HepG2 (cell line): ENCODE measurements around the gene RABGEF1. TPM values are rescaled to one million over a fixed set of nuclear protein-coding genes. Genes with fewer than 3 reads are reported as not detected.
"Not testable (repeated sequence)": the region's sequence is repeated elsewhere in the genome, so short reads cannot be mapped to it uniquely, and the experiment has no call there.

ENCODE experiments used
- ATAC-seq: fragments of 200-7000 bp; cut with Tn5 transposase; 3 replicates; pipeline ENCODE4 v1.9.1; 2020; ENCODE audit warnings: mild to moderate bottlenecking, moderate library complexity
- BruUV-seq: library from RNA; stranded (reverse); fragments of 400-500 nt; replicated peaks from 2 replicates; lab custom pipeline; 2021; lab: Mats Ljungman, UMichigan
- CTCF ChIA-PET: fragments of 300-600 bp; formaldehyde crosslinking; extraction: SDS; loops from one replicate; lab custom pipeline; 2021; ENCODE audit warnings: low total read pairs, inconsistent platforms, low intra/inter-chr PET ratio; lab: Yijun Ruan, JAX
- POLR2A ChIA-PET: fragments of 350-600 bp; sonication (Branson Sonifier 250); formaldehyde crosslinking; loops from one replicate; lab custom pipeline; 2020; ENCODE audit warnings: antibody characterized with exemption, inconsistent platforms; lab: Yijun Ruan, JAX
- DNase-seq: peaks from one replicate; pipeline ENCODE4 v3.0.0-alpha.2; 2015; ENCODE audit warnings: low spot score
- FAIRE-seq: peaks from 3 replicates; lab custom pipeline; 2011; peaks lifted over from hg19 to GRCh38; lab: Jason Lieb, UNC
- H2AFZ ChIP-seq: one replicate; pipeline ENCODE4 v1.6.1; 2011; ENCODE audit warnings: low read length, inconsistent platforms
- H3K27ac ChIP-seq: fragments of 300-600 bp; 3 replicates; pipeline ENCODE4 v1.8.0; 2011; ENCODE audit warnings: mixed run types, mild to moderate bottlenecking, mixed read lengths, low read length, inconsistent platforms; ENCODE audit not compliant: insufficient read depth; ENCODE audit errors: extremely low read length
- H3K27me3 ChIP-seq, 2 experiments: fragments of 200-600 bp in 1 of 2; 2 replicates in 1 of 2; 3 replicates in 1 of 2; pipeline versions ENCODE4 v1.6.0 to v1.8.0; 2011; ENCODE audit warnings: low read length in 2 of 2, mild to moderate bottlenecking in 2 of 2, moderate library complexity in 2 of 2, inconsistent platforms in 1 of 2; ENCODE audit not compliant: insufficient read depth in 2 of 2, control insufficient read depth in 1 of 2
- H3K36me3 ChIP-seq, 2 experiments: fragments of 200-600 bp in 1 of 2; replicated peaks in 1 of 2; 2 replicates in 1 of 2; 3 replicates in 1 of 2; pipeline versions ENCODE4 v1.5.1 to v1.8.0; 2011; ENCODE audit warnings: low read length in 2 of 2, inconsistent platforms in 1 of 2; ENCODE audit not compliant: insufficient read depth in 2 of 2, control insufficient read depth in 1 of 2
- H3K4me1 ChIP-seq: 2 replicates; pipeline ENCODE4 v1.5.1; 2012; ENCODE audit warnings: low read length, inconsistent platforms; ENCODE audit not compliant: insufficient read depth
- H3K4me2 ChIP-seq: 2 replicates; pipeline ENCODE4 v1.6.0; 2011; ENCODE audit warnings: low read depth, low read length, inconsistent platforms
- H3K4me3 ChIP-seq, 3 experiments: fragments of 200-600 bp in 1 of 3; sonication (generic), shearing (Covaris generic) in 1 of 3; replicated peaks in 1 of 3; 2 replicates each; pipeline ENCODE4 v1.5.1; 2011 to 2016; ENCODE audit warnings: low read length in 3 of 3, inconsistent platforms in 2 of 3, low read depth in 2 of 3, mild to moderate bottlenecking in 2 of 3, control low read depth in 1 of 3, mixed read lengths in 1 of 3; ENCODE audit not compliant: insufficient read depth in 1 of 3
- H3K79me2 ChIP-seq: one replicate; pipeline ENCODE4 v1.6.1; 2011; ENCODE audit warnings: low read length, inconsistent platforms; ENCODE audit not compliant: insufficient read depth
- H3K9ac ChIP-seq: 2 replicates; pipeline ENCODE4 v1.6.0; 2011; ENCODE audit warnings: mild to moderate bottlenecking, low read depth, low read length, inconsistent platforms; ENCODE audit not compliant: insufficient read depth
- H3K9me3 ChIP-seq: 2 replicates; pipeline ENCODE4 v1.5.1; 2012; ENCODE audit warnings: mild to moderate bottlenecking, low read length
- H4K20me1 ChIP-seq: 2 replicates; pipeline ENCODE4 v1.6.0; 2011; ENCODE audit warnings: inconsistent platforms, mild to moderate bottlenecking, low read length, moderate library complexity; ENCODE audit not compliant: insufficient read depth
- ARID2 ChIP-seq: sonication (generic); formaldehyde crosslinking; IDR thresholded peaks from 2 replicates; pipeline ENCODE4 v1.8.1; 2022; ENCODE audit warnings: mild to moderate bottlenecking, missing genetic modification reagents, borderline replicate concordance
- HNF1A ChIP-seq, 2 experiments: sonication (generic) in 1 of 2; formaldehyde crosslinking in 1 of 2; IDR thresholded peaks; 2 replicates each; pipeline versions ENCODE4 v1.4.0 to v1.6.1; 2016 to 2020; ENCODE audit warnings: borderline replicate concordance in 1 of 2, low read depth in 1 of 2, mild to moderate bottlenecking in 1 of 2, missing genetic modification reagents in 1 of 2
- IKZF5 ChIP-seq: IDR thresholded peaks from 2 replicates; pipeline ENCODE4 v1.6.1; 2018; ENCODE audit warnings: missing genetic modification reagents, mild to moderate bottlenecking, missing compliant biosample characterization
- KAT8 ChIP-seq: IDR thresholded peaks from 2 replicates; pipeline ENCODE4 v1.6.1; 2016; ENCODE audit warnings: missing genetic modification reagents, missing compliant biosample characterization
- MIER3 ChIP-seq: IDR thresholded peaks from 2 replicates; pipeline ENCODE4 v1.6.1; 2016; ENCODE audit warnings: missing compliant biosample characterization, borderline replicate concordance
- NFKB2 ChIP-seq: sonication (generic); formaldehyde crosslinking; IDR thresholded peaks from 2 replicates; pipeline ENCODE4 v1.4.0; 2020; ENCODE audit warnings: missing genetic modification reagents, borderline replicate concordance
- PHF21A ChIP-seq: sonication (generic); formaldehyde crosslinking; IDR thresholded peaks from 2 replicates; pipeline ENCODE4 v1.5.0; 2020; ENCODE audit warnings: mild to moderate bottlenecking, missing genetic modification reagents
- POGZ ChIP-seq: sonication (generic); formaldehyde crosslinking; IDR thresholded peaks from 2 replicates; pipeline ENCODE4 v1.4.0; 2020; ENCODE audit warnings: mild to moderate bottlenecking, missing genetic modification reagents
- SOX5 ChIP-seq: IDR thresholded peaks from 2 replicates; pipeline ENCODE4 v1.6.1; 2016; ENCODE audit warnings: borderline replicate concordance
- ZNF17 ChIP-seq: sonication (generic); formaldehyde crosslinking; IDR thresholded peaks from 2 replicates; pipeline ENCODE4 v1.5.0; 2020; ENCODE audit warnings: mild to moderate bottlenecking, missing genetic modification reagents
- ZNF232 ChIP-seq: sonication (generic); formaldehyde crosslinking; IDR thresholded peaks from 2 replicates; pipeline ENCODE4 v1.4.0; 2020; ENCODE audit warnings: missing genetic modification reagents, borderline replicate concordance
- ZNF572 ChIP-seq: sonication (generic); formaldehyde crosslinking; IDR thresholded peaks from 2 replicates; pipeline ENCODE4 v1.5.1; 2020; ENCODE audit warnings: mild to moderate bottlenecking, missing genetic modification reagents
- ZNF574 ChIP-seq: sonication (generic); formaldehyde crosslinking; IDR thresholded peaks from 2 replicates; pipeline ENCODE4 v1.4.0; 2020; ENCODE audit warnings: missing genetic modification reagents
- ZNF83 ChIP-seq: sonication (generic); formaldehyde crosslinking; IDR thresholded peaks from 2 replicates; pipeline ENCODE4 v1.4.0; 2020; ENCODE audit warnings: missing genetic modification reagents, mild to moderate bottlenecking, borderline replicate concordance
- WGBS: methylation state at CpG from one replicate; pipeline ENCODE4 v1.1.6; 2017; ENCODE audit warnings: low lambda C conversion rate; 5-methylcytosine and 5-hydroxymethylcytosine counted together
- in situ Hi-C: cut with HindIII; loops from 2 replicates; pipeline ENCODE4 v1.10.0; 2017; ENCODE audit warnings: low pct_unique_long_range_greater_than_20kb; ENCODE audit not compliant: extremely low pct_ligation_motif_present
- intact Hi-C: fragments of 100-400 bp; cut with micrococcal nuclease; formaldehyde crosslinking; loops from one replicate; pipeline ENCODE4 v1.10.0; 2022; ENCODE audit not compliant: unreplicated experiment
- polyA plus RNA-seq, 8 experiments: library from polyadenylated mRNA; depleted of rRNA in 3 of 8; stranded (reverse) in 7 of 8; unstranded in 1 of 8; fragments of >200 nt; fragmentation: Illumina TruSeq in 4 of 8; extraction: Trizol in 4 of 8; gene quantifications; 2 replicates each; pipeline versions ENCODE4 v1.2.1 to v1.2.3, GENCODE V29; 2011 to 2016; ENCODE audit warnings: low read depth in 4 of 8, missing spikeins in 1 of 8, mixed read lengths in 1 of 8; ENCODE audit not compliant: insufficient read depth in 1 of 8
- total RNA-seq, 5 experiments: library from RNA; depleted of rRNA; stranded (reverse); fragments of >200 nt; fragmentation: Illumina TruSeq; extraction: Trizol; gene quantifications; 2 replicates each; pipeline ENCODE4 v1.2.3, GENCODE V29; 2016; ENCODE audit warnings: low read depth in 1 of 5

RABGEF1 gene
- total and polyA plus RNA-seq, 2 of the 13 experiments (the other 11 are each of a cell fraction or from before 2014, with no cell fraction given): 22.7 to 35.3 TPM

- TF ChIP-seq ARID2 (CRISPR knock-in tag) (no peak), ZNF17 (no peak), ZNF83 (CRISPR knock-in tag) (no peak), ZNF574 (CRISPR knock-in tag) (0 out of 2 replicates have a peak, but pooled peaks have one; percentile 29), NFKB2 (CRISPR knock-in tag) (no peak), KAT8 (no peak), ZNF232 (CRISPR knock-in tag) (no peak), ZNF572 (no peak)
Measured at GRCh38 chr7:66781408-66782090, 41.0 kb downstream of the RABGEF1 start (continued).

- Histone ChIP-seq H3K27ac (peak overlapping the region; percentile 93), H3K4me1 (peaks cover 72% of the 10 kb centered on the region), H3K4me2 (peak overlapping the region; percentile 90), H3K36me3 (peaks cover 6 to 25% of the 10 kb centered on the region in 2 experiments), H3K79me2 (peaks cover 28% of the 10 kb centered on the region)
- FAIRE-seq (peak; percentile 47), ATAC-seq (peak; percentile 95), DNase-seq (peak; percentile 87)
- in situ Hi-C loops, H4K20me1 ChIP-seq, H2AFZ ChIP-seq, BruUV-seq, H3K4me3 ChIP-seq, H3K27me3 ChIP-seq, H3K9me3 ChIP-seq, intact Hi-C loops, H3K9ac ChIP-seq: not testable (repeated sequence)
- POLR2A ChIA-PET: interaction anchor here (0.6 to 1.4 kb wide), 5 partner anchors 10 to 85 kb away, joined by 3 to 9 read pairs (median 4); partner anchors contain the start of gene RABGEF1
- CTCF ChIA-PET: interaction anchor here (0.6 kb wide), 1 partner anchor 10 kb away, joined by 3 read pairs; no protein-coding TSS in a partner anchor
- 0% methylated on average over 3 of the region's 3 CpGs for WGBS
- 0 out of 2 replicates have a peak, but pooled peaks have one; percentile 42 for TF ChIP-seq POGZ (CRISPR knock-in tag)
- peak; percentile 35; the same call in 1 of the 2 replicates for TF ChIP-seq PHF21A (CRISPR knock-in tag)
- TF ChIP-seq HNF1A (IDR thresholded peaks at IDR 0.05; ENCODE audit: low read depth): peak; percentile 24; the same call in 1 of the 2 replicates
- peak; percentile 26; the same call in 1 of the 2 replicates for TF ChIP-seq HNF1A (CRISPR knock-in tag; IDR thresholded peaks at IDR 0.05; ENCODE audit: borderline replicate concordance)
- peak; percentile 98 for TF ChIP-seq SOX5 (CRISPR knock-in tag)
- peak; percentile 49; the same call in 1 of the 2 replicates for TF ChIP-seq MIER3 (CRISPR knock-in tag)
- peak; percentile 47; the same call in 1 of the 2 replicates for TF ChIP-seq IKZF5 (CRISPR knock-in tag)
Measured at GRCh38 chr7:66782875-66783274, 42.3 kb downstream of the RABGEF1 start.
